H9 (cell line): ENCODE data around the gene TCF4. TPM values are rescaled to one million over a fixed set of nuclear protein-coding genes. Genes with fewer than 3 reads are reported as not detected.

Experiments used
- DNase-seq: peaks from one replicate; pipeline ENCODE4 v3.0.0-alpha.2; 2017
- H2AFZ ChIP-seq: one replicate; pipeline ENCODE4 v1.6.1; 2013; ENCODE audit warnings: mild to moderate bottlenecking, low read length, control low read depth, moderate library complexity
- H2AK5ac ChIP-seq: 2 replicates; pipeline ENCODE4 v1.6.1; 2013; ENCODE audit warnings: low read length, control low read depth, mixed read lengths; ENCODE audit not compliant: insufficient read length
- H2BK120ac ChIP-seq: one replicate; pipeline ENCODE4 v1.6.1; 2013; ENCODE audit warnings: low read depth, mild to moderate bottlenecking, low read length, control low read depth, inconsistent platforms; ENCODE audit not compliant: poor library complexity, severe bottlenecking
- H2BK12ac ChIP-seq: 2 replicates; pipeline ENCODE4 v1.6.1; 2013; ENCODE audit warnings: low read length, control low read depth, mixed read lengths, low read depth; ENCODE audit not compliant: insufficient read length
- H2BK15ac ChIP-seq: 2 replicates; pipeline ENCODE4 v1.6.1; 2013; ENCODE audit warnings: low read depth, low read length, control low read depth
- H2BK20ac ChIP-seq: one replicate; pipeline ENCODE4 v1.6.1; 2013; ENCODE audit warnings: low read depth, mild to moderate bottlenecking, low read length, control low read depth, inconsistent platforms; ENCODE audit not compliant: poor library complexity, severe bottlenecking
- H2BK5ac ChIP-seq: 2 replicates; pipeline ENCODE4 v1.6.1; 2013; ENCODE audit warnings: low read length, control low read depth, mixed read lengths; ENCODE audit not compliant: insufficient read length
- H3K14ac ChIP-seq: 2 replicates; pipeline ENCODE4 v1.6.1; 2013; ENCODE audit warnings: low read length, control low read depth; ENCODE audit not compliant: insufficient read depth
- H3K18ac ChIP-seq: 2 replicates; pipeline ENCODE4 v1.6.1; 2013; ENCODE audit warnings: low read depth, mild to moderate bottlenecking, mixed read lengths, low read length, control low read depth; ENCODE audit not compliant: insufficient read length
- H3K23ac ChIP-seq: 2 replicates; pipeline ENCODE4 v1.6.1; 2013; ENCODE audit warnings: low read length, control low read depth, mixed read lengths, low read depth; ENCODE audit not compliant: insufficient read length
- H3K23me2 ChIP-seq: 2 replicates; pipeline ENCODE4 v1.6.1; 2013; ENCODE audit warnings: low read depth, mild to moderate bottlenecking, mixed read lengths, low read length, control low read depth; ENCODE audit not compliant: insufficient read length, poor library complexity, severe bottlenecking
- H3K27ac ChIP-seq: 2 replicates; pipeline ENCODE4 v1.5.1; 2013; ENCODE audit warnings: low read length, control low read depth, mixed read lengths, low read depth; ENCODE audit not compliant: insufficient read length
- H3K27me3 ChIP-seq: 2 replicates; pipeline ENCODE4 v1.6.1; 2013; ENCODE audit warnings: low read length, control low read depth, inconsistent platforms; ENCODE audit not compliant: insufficient read depth
- H3K4ac ChIP-seq: 2 replicates; pipeline ENCODE4 v1.6.1; 2013; ENCODE audit warnings: low read depth, mild to moderate bottlenecking, control low read depth, inconsistent platforms, low read length, moderate library complexity
- H3K4me1 ChIP-seq: 2 replicates; pipeline ENCODE4 v1.6.1; 2013; ENCODE audit warnings: low read length, control low read depth, inconsistent platforms; ENCODE audit not compliant: insufficient read depth
- H3K4me2 ChIP-seq: 2 replicates; pipeline ENCODE4 v1.6.1; 2013; ENCODE audit warnings: low read length, control low read depth, mixed read lengths; ENCODE audit not compliant: insufficient read length, insufficient read depth
- H3K56ac ChIP-seq: 2 replicates; pipeline ENCODE4 v1.6.1; 2013; ENCODE audit warnings: low read depth, mild to moderate bottlenecking, mixed read lengths, low read length, control low read depth; ENCODE audit not compliant: insufficient read length
- H3K79me1 ChIP-seq: 2 replicates; pipeline ENCODE4 v1.6.1; 2013; ENCODE audit warnings: low read depth, mild to moderate bottlenecking, moderate library complexity, low read length, control low read depth, inconsistent platforms; ENCODE audit not compliant: insufficient read depth, poor library complexity, severe bottlenecking
- H3K79me2 ChIP-seq: 2 replicates; pipeline ENCODE4 v1.6.1; 2013; ENCODE audit warnings: low read length, control low read depth, inconsistent platforms; ENCODE audit not compliant: insufficient read depth
- H3K9ac ChIP-seq: 2 replicates; pipeline ENCODE4 v1.6.1; 2013; ENCODE audit warnings: low read length, control low read depth, mixed read lengths; ENCODE audit not compliant: insufficient read length; ENCODE audit errors: extremely low read depth
- H3K9me3 ChIP-seq: one replicate; pipeline ENCODE4 v1.6.1; 2013; ENCODE audit warnings: low read depth, low read length, inconsistent platforms; ENCODE audit not compliant: control insufficient read depth
- H3T11ph ChIP-seq: one replicate; pipeline ENCODE4 v1.6.1; 2013; ENCODE audit warnings: mild to moderate bottlenecking, low read length, control low read depth, inconsistent platforms
- H4K20me1 ChIP-seq: one replicate; pipeline ENCODE4 v1.6.1; 2013; ENCODE audit not compliant: control insufficient read depth, insufficient read length, insufficient read depth
- H4K5ac ChIP-seq: 2 replicates; pipeline ENCODE4 v1.6.1; 2013; ENCODE audit warnings: low read depth, mild to moderate bottlenecking, mixed read lengths, low read length, control low read depth; ENCODE audit not compliant: insufficient read length
- H4K8ac ChIP-seq: replicated peaks from 2 replicates; pipeline ENCODE4 v1.6.1; 2013; ENCODE audit warnings: low read length, control low read depth, mixed read lengths, low read depth; ENCODE audit not compliant: insufficient read length
- H4K91ac ChIP-seq: 2 replicates; pipeline ENCODE4 v1.6.1; 2013; ENCODE audit warnings: low read depth, mild to moderate bottlenecking, moderate library complexity, mixed read lengths, low read length, control low read depth; ENCODE audit not compliant: insufficient read length
- H3K27ac Mint-ChIP-seq, 3 experiments: 2 replicates in 2 of 3; 3 replicates in 1 of 3; pipeline ENCODE4 v1.8.0; 2020 to 2021; ENCODE audit warnings: mixed read lengths in 3 of 3, mild to moderate bottlenecking in 1 of 3, moderate library complexity in 1 of 3
- H3K27me3 Mint-ChIP-seq: 2 replicates; pipeline ENCODE4 v1.8.0; 2021; ENCODE audit warnings: low read depth, mild to moderate bottlenecking, moderate library complexity, mixed read lengths
- H3K36me3 Mint-ChIP-seq, 3 experiments: 2 replicates in 2 of 3; 3 replicates in 1 of 3; pipeline ENCODE4 v1.8.0; 2020 to 2021; ENCODE audit warnings: low read depth in 3 of 3, mixed read lengths in 3 of 3; ENCODE audit not compliant: insufficient read depth in 1 of 3
- H3K4me1 Mint-ChIP-seq, 2 experiments: 2 replicates each; pipeline ENCODE4 v1.8.0; 2020; ENCODE audit warnings: mixed read lengths in 2 of 2
- H3K4me3 Mint-ChIP-seq, 2 experiments: 2 replicates in 1 of 2; 3 replicates in 1 of 2; pipeline ENCODE4 v1.8.0; 2020 to 2021; ENCODE audit warnings: mild to moderate bottlenecking in 2 of 2, mixed read lengths in 2 of 2, moderate library complexity in 1 of 2
- H3K9me3 Mint-ChIP-seq, 2 experiments: 2 replicates in 1 of 2; 3 replicates in 1 of 2; pipeline ENCODE4 v1.8.0; 2020; ENCODE audit warnings: mild to moderate bottlenecking in 2 of 2, mixed read lengths in 2 of 2, moderate library complexity in 1 of 2
- WGBS: extraction: QIAGEN DNeasy Blood & Tissue Kit; methylation state at CpG from one replicate; pipeline ENCODE4 v1.1.7; 2013; ENCODE audit warnings: missing lambda C conversion rate, low lambda C conversion rate, mixed read lengths; ENCODE audit not compliant: insufficient read length; ENCODE audit errors: extremely low coverage; 5-methylcytosine and 5-hydroxymethylcytosine counted together
- total RNA-seq: library from RNA; stranded (reverse); gene quantifications from 2 replicates; pipeline ENCODE4 v1.2.1, GENCODE V29; 2021
- TF ChIP-seq, protein P1 (sequence below): fragments of 200-600 bp; sonication (generic); conservative IDR thresholded peaks from 3 replicates; pipeline ENCODE4 v1.8.0; 2021; ENCODE audit warnings: antibody characterized with exemption, mild to moderate bottlenecking

The TCF4 gene
- total RNA-seq, 1 experiment from 2014 or later = 99.4 TPM

DNA sequence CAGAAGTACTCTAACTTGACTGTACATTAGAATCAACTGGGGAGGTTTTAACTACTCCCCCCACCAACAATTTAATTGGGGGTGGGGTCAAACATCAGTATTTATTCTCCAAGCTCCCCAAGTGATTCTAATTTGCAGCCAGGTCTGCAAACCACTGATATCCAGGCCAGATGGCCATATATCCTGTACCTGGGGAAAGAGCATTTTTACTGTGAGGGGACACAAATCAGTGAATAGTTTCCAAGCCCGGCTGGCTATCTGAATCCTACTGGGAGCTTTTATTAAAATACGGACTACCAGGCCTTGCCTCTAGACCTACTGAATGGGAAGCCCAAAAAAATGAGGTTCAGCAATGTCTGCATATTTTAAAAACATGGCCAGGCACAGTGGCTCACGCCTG, 88.5 kb downstream of the TCF4 start:
- Mint-ChIP-seq H3K9me3 (no peaks in the 10 kb centered on the region), H3K27ac (peak overlapping the region in 1 of 3 experiments; percentile 19; a peak in 2 of 7 replicates), H3K4me3 (no peak overlapping the region), H3K27me3 (no peaks in the 10 kb centered on the region), H3K36me3 (no peaks in the 10 kb centered on the region), H3K4me1 (peaks cover 62 to 70% of the 10 kb centered on the region in 2 experiments)
- Histone ChIP-seq H2BK20ac (no peak overlapping the region), H3T11ph (no peak overlapping the region), H4K5ac (no peak overlapping the region), H2AFZ (no peak overlapping the region), H2BK120ac (no peak overlapping the region), H2BK12ac (no peak overlapping the region), H2AK5ac (no peak overlapping the region), H2BK15ac (no peak overlapping the region), H3K79me1 (peaks cover 8% of the 10 kb centered on the region), H4K20me1 (no peaks in the 10 kb centered on the region), H3K79me2 (peaks cover 12% of the 10 kb centered on the region; the same call in 1 of the 2 replicates), H3K23ac (no peak overlapping the region), H3K27ac (no peak overlapping the region), H4K91ac (no peak overlapping the region), H3K4me1 (peaks cover 13% of the 10 kb centered on the region; the same call in 1 of the 2 replicates), H3K18ac (no peak overlapping the region), H3K14ac (no peak overlapping the region), H3K9me3 (no peaks in the 10 kb centered on the region), H3K4me2 (no peak overlapping the region), H3K56ac (no peak overlapping the region), H4K8ac (no peak overlapping the region), H2BK5ac (no peak overlapping the region), H3K4ac (no peak overlapping the region), H3K27me3 (no peaks in the 10 kb centered on the region), H3K9ac (no peak overlapping the region), H3K23me2 (no peaks in the 10 kb centered on the region)
- DNase-seq = no peak
- TF ChIP-seq, protein P1, sequence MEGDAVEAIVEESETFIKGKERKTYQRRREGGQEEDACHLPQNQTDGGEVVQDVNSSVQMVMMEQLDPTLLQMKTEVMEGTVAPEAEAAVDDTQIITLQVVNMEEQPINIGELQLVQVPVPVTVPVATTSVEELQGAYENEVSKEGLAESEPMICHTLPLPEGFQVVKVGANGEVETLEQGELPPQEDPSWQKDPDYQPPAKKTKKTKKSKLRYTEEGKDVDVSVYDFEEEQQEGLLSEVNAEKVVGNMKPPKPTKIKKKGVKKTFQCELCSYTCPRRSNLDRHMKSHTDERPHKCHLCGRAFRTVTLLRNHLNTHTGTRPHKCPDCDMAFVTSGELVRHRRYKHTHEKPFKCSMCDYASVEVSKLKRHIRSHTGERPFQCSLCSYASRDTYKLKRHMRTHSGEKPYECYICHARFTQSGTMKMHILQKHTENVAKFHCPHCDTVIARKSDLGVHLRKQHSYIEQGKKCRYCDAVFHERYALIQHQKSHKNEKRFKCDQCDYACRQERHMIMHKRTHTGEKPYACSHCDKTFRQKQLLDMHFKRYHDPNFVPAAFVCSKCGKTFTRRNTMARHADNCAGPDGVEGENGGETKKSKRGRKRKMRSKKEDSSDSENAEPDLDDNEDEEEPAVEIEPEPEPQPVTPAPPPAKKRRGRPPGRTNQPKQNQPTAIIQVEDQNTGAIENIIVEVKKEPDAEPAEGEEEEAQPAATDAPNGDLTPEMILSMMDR = no peak
- no CpG with 5 or more reads among the region's 3 CpGs for WGBS
